GM12865 (cell line): ENCODE results near the gene GGA1.
A peak's percentile ranks its signal among the peaks of the same experiment; 100 is the strongest.

Experiments used
- DNase-seq: peaks from one replicate; pipeline ENCODE4 v3.0.0; 2010; ENCODE audit warnings: low read depth
- H3K4me3 ChIP-seq: 2 replicates; pipeline ENCODE4 v1.5.1; 2011; ENCODE audit warnings: mild to moderate bottlenecking, low read depth, low read length, control low read depth
- CTCF ChIP-seq: IDR thresholded peaks from 2 replicates; pipeline ENCODE4 v1.5.1; 2011; ENCODE audit warnings: low read length, control low read depth, low read depth, inconsistent platforms; ENCODE audit not compliant: insufficient read depth; ENCODE audit errors: missing control alignments

Gene GGA1

GRCh38 chr22:37632174-37633088, 23.8 kb downstream of the GGA1 start:
- no peak overlapping the region for H3K4me3 ChIP-seq
- no peak for TF ChIP-seq CTCF
- no peak for DNase-seq

- DNase-seq = peak; percentile 87
- no peak for TF ChIP-seq CTCF
- peak overlapping the region; percentile 21 for H3K4me3 ChIP-seq
These were observed 24.5 kb downstream of the GGA1 start for GRCh38 chr22:37633089-37633624.

GRCh38 chr22:37633625-37634416, 25.2 kb downstream of the GGA1 start:
- TF ChIP-seq CTCF = peak; percentile 13
- H3K4me3 ChIP-seq = peak overlapping the region; percentile 37
- peak; percentile 90 for DNase-seq

- TF ChIP-seq CTCF = peak; percentile 53
- DNase-seq = peak; percentile 59
- H3K4me3 ChIP-seq = peak overlapping the region; percentile 37
These were observed 25.8 kb downstream of the GGA1 start for GRCh38 chr22:37634417-37634924.

- TF ChIP-seq CTCF = no peak
- no peak overlapping the region; the same call in 1 of the 2 replicates for H3K4me3 ChIP-seq
- no peak for DNase-seq
These were observed 26.5 kb downstream of the GGA1 start for GRCh38 chr22:37635157-37635556.

GRCh38 chr22:37636186-37636948, 27.7 kb downstream of the GGA1 start:
- peak; percentile 57 for DNase-seq
- no peak overlapping the region for H3K4me3 ChIP-seq
- TF ChIP-seq CTCF = peak; percentile 22
